Pancreas (tissue), 10 donors: Measurements from ENCODE around the gene PNPLA8. TPM values are rescaled to one million over a fixed set of nuclear protein-coding genes. Genes with fewer than 3 reads are reported as not detected.

Experiments
- ATAC-seq, 4 donors: fragments of 200-7000 bp; cut with Tn5 transposase; one replicate each; pipeline versions ENCODE4 v1.8.0 to v1.9.1; 2020; ENCODE audit warnings: mild to moderate bottlenecking in 4 of 4, moderate library complexity in 4 of 4
- DNase-seq, 6 donors: peaks; one replicate each; pipeline ENCODE4 v3.0.0-alpha.2; 2020
- FAIRE-seq: peaks from 2 replicates; lab custom pipeline; 2012; peaks lifted over from hg19 to GRCh38; lab: Jason Lieb, UNC
- H3K27ac ChIP-seq, 4 donors: fragments of 200-600 bp; sonication (generic); 1 replicate in 3 of 4; 2 replicates in 1 of 4; pipeline versions ENCODE4 v1.5.0 to v1.8.0; 2020
- H3K27me3 ChIP-seq, 4 donors: fragments of 200-600 bp; one replicate each; pipeline ENCODE4 v1.8.0; 2021
- H3K36me3 ChIP-seq, 3 donors: fragments of 200-600 bp; sonication (generic) in 1 of 3; one replicate each; pipeline versions ENCODE4 v1.5.0 to v1.8.0; 2020 to 2021
- H3K4me1 ChIP-seq, 3 donors: fragments of 200-600 bp; one replicate each; pipeline ENCODE4 v1.8.0; 2021
- H3K4me3 ChIP-seq, 4 donors: fragments of 200-600 bp; sonication (generic) in 2 of 4; one replicate each; pipeline versions ENCODE4 v1.5.0 to v1.8.0; 2020 to 2021
- H3K9me3 ChIP-seq, 4 donors: fragments of 200-600 bp; one replicate each; pipeline ENCODE4 v1.8.0; 2021
- WGBS, 2 donors: extraction: QIAGEN DNeasy Blood & Tissue Kit; methylation state at CpG; one replicate each; pipeline ENCODE4 v1.1.7; 2013; 5-methylcytosine and 5-hydroxymethylcytosine counted together
- intact Hi-C, 3 donors: fragments of 100-400 bp; cut with DNase I; formaldehyde crosslinking; loops; one replicate each; pipeline versions ENCODE4 v1.11.1 to v1.14.2; 2022
- polyA plus RNA-seq, 2 donors: library from polyadenylated mRNA; stranded (reverse); fragments of 200-250 nt; gene quantifications; one replicate each; pipeline ENCODE4 v1.2.3, GENCODE V29; 2013
- total RNA-seq, 6 donors: library from RNA; stranded (reverse); fragmentation: NEBNext Ultra II Directional in 4 of 6; extraction: Animal tissue kit (Norgen Biotek cat#: 25700) in 4 of 6; gene quantifications; one replicate each; pipeline versions ENCODE4 v1.2.1 to v1.2.4, GENCODE V29; 2021 to 2023
- TF ChIP-seq, protein P1 (sequence below), 4 donors: fragments of 200-600 bp; sonication (generic) in 3 of 4; IDR thresholded peaks; one replicate each; pipeline versions ENCODE4 v1.5.0 to v1.8.0; 2021; ENCODE audit warnings: antibody characterized with exemption in 4 of 4
- donor health status: healthy with polysubstance abuse.
- donor health status: DM: no; HTN: no; CAD: no; lungs with moderate emphysema.
- donor health status: DM: no; HTN: no; CAD: no.
- donor health status: control.
- donor health status: control.
- donor health status: Bipolar disorder and iron deficiency.
- donor health status: DM: yes; HTN: yes; CAD: no.
- donor health status: DM: no; HTN: no; CAD: no.
- donor health status: DM: no; HTN: no; CAD: no.
- donor health status: DM: yes; HTN: yes; CAD: no.

Gene PNPLA8
- total and polyA plus RNA-seq, 8 donors: 5.2 to 13.4 (median 10.1) TPM

DNA sequence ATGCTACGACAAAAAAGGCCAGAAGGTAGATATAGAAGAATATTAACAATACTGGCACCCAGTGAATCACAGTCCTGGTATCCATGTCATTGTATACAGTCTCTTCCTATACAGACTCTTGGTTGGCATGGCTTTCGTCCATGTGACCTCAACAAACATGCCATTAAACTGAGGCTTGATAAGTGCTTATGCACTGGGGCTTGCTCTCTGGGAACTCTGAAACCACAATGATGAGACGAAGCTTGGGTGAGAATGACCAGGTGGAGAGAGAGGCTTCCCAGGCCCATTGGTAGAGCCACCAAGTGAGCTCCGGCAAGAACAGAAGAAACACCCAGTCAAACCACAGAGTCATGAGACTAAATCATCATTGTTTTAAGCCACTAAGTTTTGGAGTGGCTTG is 33.2 kb downstream of the PNPLA8 start:
- DNase-seq (no peak), ATAC-seq (no peak), FAIRE-seq (no peak)
- WGBS, 2 donors: 84 to 86% methylated on average over 4 of the region's 4 CpGs
- no peaks in the 10 kb centered on the region for H3K9me3 ChIP-seq
- H3K27ac ChIP-seq: no peak overlapping the region
- TF ChIP-seq, protein P1, sequence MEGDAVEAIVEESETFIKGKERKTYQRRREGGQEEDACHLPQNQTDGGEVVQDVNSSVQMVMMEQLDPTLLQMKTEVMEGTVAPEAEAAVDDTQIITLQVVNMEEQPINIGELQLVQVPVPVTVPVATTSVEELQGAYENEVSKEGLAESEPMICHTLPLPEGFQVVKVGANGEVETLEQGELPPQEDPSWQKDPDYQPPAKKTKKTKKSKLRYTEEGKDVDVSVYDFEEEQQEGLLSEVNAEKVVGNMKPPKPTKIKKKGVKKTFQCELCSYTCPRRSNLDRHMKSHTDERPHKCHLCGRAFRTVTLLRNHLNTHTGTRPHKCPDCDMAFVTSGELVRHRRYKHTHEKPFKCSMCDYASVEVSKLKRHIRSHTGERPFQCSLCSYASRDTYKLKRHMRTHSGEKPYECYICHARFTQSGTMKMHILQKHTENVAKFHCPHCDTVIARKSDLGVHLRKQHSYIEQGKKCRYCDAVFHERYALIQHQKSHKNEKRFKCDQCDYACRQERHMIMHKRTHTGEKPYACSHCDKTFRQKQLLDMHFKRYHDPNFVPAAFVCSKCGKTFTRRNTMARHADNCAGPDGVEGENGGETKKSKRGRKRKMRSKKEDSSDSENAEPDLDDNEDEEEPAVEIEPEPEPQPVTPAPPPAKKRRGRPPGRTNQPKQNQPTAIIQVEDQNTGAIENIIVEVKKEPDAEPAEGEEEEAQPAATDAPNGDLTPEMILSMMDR (IDR thresholded peaks at IDR 0.05): no peak
- H3K4me3 ChIP-seq: no peak overlapping the region
- no peaks in the 10 kb centered on the region for H3K36me3 ChIP-seq
- peaks cover 0 to 18% (median 0%) of the 10 kb centered on the region in 3 donors for H3K4me1 ChIP-seq
- intact Hi-C loops: loop anchor here in 2 of 3 donors (10.0 kb wide), 2 partner anchors 308 to 318 kb away; no protein-coding TSS in a partner anchor
- no peaks in the 10 kb centered on the region for H3K27me3 ChIP-seq

DNA sequence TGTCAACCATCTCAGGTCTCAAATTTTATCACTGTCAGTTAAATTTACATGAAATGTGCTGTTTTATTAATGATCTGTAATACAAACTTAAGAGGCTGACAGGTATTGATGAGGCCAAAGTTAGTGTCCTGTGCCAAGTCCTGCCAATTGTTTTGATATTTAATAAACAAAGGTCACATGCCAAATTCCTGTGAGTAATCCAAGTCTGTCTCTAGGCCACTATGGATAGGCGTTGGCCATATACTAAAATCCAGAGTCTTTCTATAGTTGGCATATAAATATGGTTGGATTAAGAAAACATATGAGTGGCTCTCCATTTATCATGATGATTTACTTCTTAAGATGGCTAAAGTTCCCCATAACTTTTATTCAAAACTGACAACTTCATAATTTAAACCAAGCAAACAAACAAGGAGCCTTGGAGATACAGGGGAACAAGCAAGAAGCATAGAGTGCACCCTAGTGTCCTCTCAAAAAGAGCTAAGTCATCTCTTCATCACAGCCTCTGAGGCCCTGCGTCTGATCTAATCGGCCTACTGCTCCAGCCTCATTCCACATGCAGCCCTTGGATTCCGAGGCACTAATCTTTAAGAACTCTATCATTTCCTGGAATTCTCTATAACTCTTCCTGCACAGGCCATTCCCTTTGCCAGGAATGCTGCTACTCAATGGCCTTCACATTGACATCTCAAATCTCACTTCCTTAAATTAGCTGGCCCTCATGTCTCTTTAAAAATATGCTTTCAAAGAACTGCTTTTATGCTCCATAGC is 37.0 kb downstream of the PNPLA8 start:
- H3K27me3 ChIP-seq: no peaks in the 10 kb centered on the region
- TF ChIP-seq, protein P1 (IDR thresholded peaks at IDR 0.05): no peak
- 66 to 72% methylated on average over 4 of the region's 4 CpGs for WGBS, 2 donors
- no peaks in the 10 kb centered on the region for H3K36me3 ChIP-seq
- H3K4me1 ChIP-seq: peaks cover 0 to 18% (median 0%) of the 10 kb centered on the region in 3 donors
- no peak overlapping the region for H3K4me3 ChIP-seq
- DNase-seq (no peak), ATAC-seq (peak in 3 of 4 donors; percentile 51 to 81 (median 51)), FAIRE-seq (no peak)
- H3K27ac ChIP-seq: no peak overlapping the region
- no peaks in the 10 kb centered on the region for H3K9me3 ChIP-seq
- intact Hi-C loops: no loop called here

DNA sequence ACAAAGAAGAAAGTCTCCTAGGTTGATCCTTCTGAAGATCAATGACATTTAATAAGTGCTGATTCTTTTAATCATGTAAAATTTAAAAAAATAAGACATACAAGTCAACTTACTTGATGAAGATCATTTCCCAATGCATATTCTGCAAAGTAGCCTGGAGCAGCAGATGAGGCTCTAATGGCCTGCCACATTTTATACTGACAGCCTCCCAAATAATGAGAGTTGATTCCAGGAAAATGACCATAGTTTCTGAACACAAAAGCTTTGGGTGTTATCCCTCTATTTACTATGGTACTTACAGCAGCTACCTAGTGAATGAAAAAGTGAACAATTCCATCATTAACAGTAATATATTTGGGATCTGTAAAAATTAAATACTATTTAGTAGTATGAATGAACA is 38.3 kb downstream of the PNPLA8 start:
- H3K27me3 ChIP-seq: no peaks in the 10 kb centered on the region
- DNase-seq (no peak), FAIRE-seq (peak; percentile 20), ATAC-seq (no peak)
- no peaks in the 10 kb centered on the region for H3K9me3 ChIP-seq
- H3K4me3 ChIP-seq: no peak overlapping the region
- TF ChIP-seq, protein P1 (IDR thresholded peaks at IDR 0.05): no peak
- H3K27ac ChIP-seq: no peak overlapping the region
- H3K4me1 ChIP-seq: peaks cover 0 to 18% (median 0%) of the 10 kb centered on the region in 3 donors
- H3K36me3 ChIP-seq: no peaks in the 10 kb centered on the region
- intact Hi-C loops: no loop called here

DNA sequence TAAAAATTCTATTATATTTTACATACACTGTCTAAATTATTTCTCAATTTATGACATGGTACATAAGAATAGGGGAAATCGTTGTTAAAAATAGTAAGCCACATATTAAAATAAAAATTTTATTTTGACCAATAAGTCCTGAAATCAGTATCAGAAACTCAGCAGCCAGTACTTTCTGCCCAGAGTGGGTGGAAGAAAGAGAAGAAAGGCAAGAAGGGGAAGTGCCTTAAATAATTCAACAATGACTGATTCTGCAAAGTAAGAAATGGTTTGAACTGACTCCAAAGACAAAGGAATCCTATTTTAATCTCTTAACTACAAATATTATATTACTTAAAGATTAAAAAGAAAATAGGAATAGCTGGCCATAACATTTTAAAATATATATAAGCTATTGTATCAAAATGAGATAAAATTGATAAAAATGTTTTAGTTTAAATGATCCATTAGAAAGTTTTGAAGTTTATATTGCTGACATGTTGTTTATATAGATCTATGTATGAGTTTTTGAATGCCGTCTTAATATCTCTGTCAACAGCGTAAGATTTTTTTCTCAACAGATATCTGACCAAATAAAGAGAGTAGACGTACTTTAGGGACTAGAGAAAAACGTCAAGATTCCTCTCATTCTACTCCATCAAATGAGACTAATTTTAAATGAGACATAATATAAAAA is 39.5 kb downstream of the PNPLA8 start:
- intact Hi-C loops: no loop called here
- peaks cover 0 to 3% (median 0%) of the 10 kb centered on the region in 3 donors for H3K36me3 ChIP-seq
- H3K4me1 ChIP-seq: peaks cover 0 to 18% (median 0%) of the 10 kb centered on the region in 3 donors
- 80 to 84% methylated on average over 5 of the region's 5 CpGs for WGBS, 2 donors
- H3K9me3 ChIP-seq: no peaks in the 10 kb centered on the region
- FAIRE-seq: no peak
- no peaks in the 10 kb centered on the region for H3K27me3 ChIP-seq
- DNase-seq: no peak
- no peak overlapping the region for H3K27ac ChIP-seq
- TF ChIP-seq, protein P1 (IDR thresholded peaks at IDR 0.05): no peak
- no peak overlapping the region for H3K4me3 ChIP-seq
- ATAC-seq: no peak
